ACHN (cell line): Measurements from ENCODE around the gene PLAAT4.
"Not testable (repeated sequence)": the region's sequence is repeated elsewhere in the genome, so short reads cannot be mapped to it uniquely, and the experiment has no call there.

Source experiments
- DNase-seq: peaks from one replicate; pipeline ENCODE4 v3.0.0-alpha.2; 2015
- in situ Hi-C: cut with HindIII; loops from 2 replicates; pipeline ENCODE4 v1.10.0; 2017; ENCODE audit warnings: low sequenced_read_pairs, low pct_ligation_motif_present, low pct_unique_long_range_greater_than_20kb

PLAAT4 gene

GRCh38 chr11:63532799-63533475 is 3.7 kb upstream of the PLAAT4 start:
- DNase-seq: no peak
- in situ Hi-C loops: no loop called here

GRCh38 chr11:63534076-63534475 is 2.5 kb upstream of the PLAAT4 start:
- in situ Hi-C loops: no loop called here
- no peak for DNase-seq

- DNase-seq: no peak
- in situ Hi-C loops: no loop called here
These were observed 1.6 kb upstream of the PLAAT4 start for GRCh38 chr11:63534895-63535461.

- in situ Hi-C loops: no loop called here
- DNase-seq: no peak
These were observed 874 bp upstream of the PLAAT4 start for GRCh38 chr11:63535734-63536133.

GRCh38 chr11:63537293-63538101 is 889 bp downstream of the PLAAT4 start:
- in situ Hi-C loops: no loop called here
- peak; percentile 27 for DNase-seq

- DNase-seq, in situ Hi-C loops: not testable (repeated sequence)
These were observed 5.9 kb downstream of the PLAAT4 start for GRCh38 chr11:63542506-63542905.

- DNase-seq: no peak
- in situ Hi-C loops: no loop called here
These were observed 7.1 kb downstream of the PLAAT4 start for GRCh38 chr11:63543711-63544110.

GRCh38 chr11:63547061-63547460 is 10.5 kb downstream of the PLAAT4 start:
- in situ Hi-C loops: no loop called here
- no peak for DNase-seq

GRCh38 chr11:63548178-63548577 is 11.6 kb downstream of the PLAAT4 start:
- DNase-seq: no peak
- in situ Hi-C loops: no loop called here

- no peak for DNase-seq
- in situ Hi-C loops: no loop called here
These were observed 12.8 kb downstream of the PLAAT4 start for GRCh38 chr11:63549411-63549810.

GRCh38 chr11:63550156-63550700 is 13.6 kb downstream of the PLAAT4 start:
- DNase-seq, in situ Hi-C loops: not testable (repeated sequence)

- no peak for DNase-seq
- in situ Hi-C loops: no loop called here
These were observed 14.7 kb downstream of the PLAAT4 start for GRCh38 chr11:63551091-63551888.

- in situ Hi-C loops: no loop called here
- no peak for DNase-seq
These were observed 15.3 kb downstream of the PLAAT4 start for GRCh38 chr11:63551889-63552266.

- in situ Hi-C loops: no loop called here
These were observed 16.3 kb downstream of the PLAAT4 start for GRCh38 chr11:63552921-63553320.

GRCh38 chr11:63553759-63554158 is 17.2 kb downstream of the PLAAT4 start:
- in situ Hi-C loops: no loop called here
- DNase-seq: no peak

More at GRCh38 chr11:63552921-63553320, 16.3 kb downstream of the PLAAT4 start:
- DNase-seq: no peak

- DNase-seq: no peak
- in situ Hi-C loops: no loop called here
These were observed 18.2 kb downstream of the PLAAT4 start for GRCh38 chr11:63554877-63555223.

- in situ Hi-C loops: no loop called here
- DNase-seq: no peak
These were observed 19.9 kb downstream of the PLAAT4 start for GRCh38 chr11:63556404-63557013.

- no peak for DNase-seq
- in situ Hi-C loops: no loop called here
These were observed 21.0 kb downstream of the PLAAT4 start for GRCh38 chr11:63557570-63557969.
